EH (cell line): ENCODE results near the gene ZBTB7C.

Experiments
- DNase-seq: peaks from one replicate; pipeline ENCODE4 v3.0.0-alpha.2; 2015; ENCODE audit warnings: low read depth

The ZBTB7C gene

DNA sequence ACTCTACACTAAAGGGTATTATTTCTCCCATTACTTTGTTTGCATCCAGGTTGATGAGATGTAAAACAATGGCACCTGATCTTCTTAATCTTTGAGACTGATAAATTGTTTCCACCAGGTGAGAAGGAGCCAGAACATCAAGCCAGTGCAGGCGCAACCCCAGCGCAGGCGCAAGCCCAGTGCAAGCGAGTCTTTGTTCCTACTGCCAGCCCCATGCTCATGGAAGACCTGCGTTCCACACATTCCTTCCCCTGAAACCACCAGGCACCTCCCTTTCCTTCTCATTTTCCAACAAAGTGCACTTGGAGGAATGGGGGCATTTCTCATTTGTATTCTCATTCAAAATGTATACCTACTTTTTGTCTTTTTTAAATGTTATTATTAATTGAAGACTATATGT lies 290.0 kb downstream of the ZBTB7C start:
- DNase-seq: no peak

DNA sequence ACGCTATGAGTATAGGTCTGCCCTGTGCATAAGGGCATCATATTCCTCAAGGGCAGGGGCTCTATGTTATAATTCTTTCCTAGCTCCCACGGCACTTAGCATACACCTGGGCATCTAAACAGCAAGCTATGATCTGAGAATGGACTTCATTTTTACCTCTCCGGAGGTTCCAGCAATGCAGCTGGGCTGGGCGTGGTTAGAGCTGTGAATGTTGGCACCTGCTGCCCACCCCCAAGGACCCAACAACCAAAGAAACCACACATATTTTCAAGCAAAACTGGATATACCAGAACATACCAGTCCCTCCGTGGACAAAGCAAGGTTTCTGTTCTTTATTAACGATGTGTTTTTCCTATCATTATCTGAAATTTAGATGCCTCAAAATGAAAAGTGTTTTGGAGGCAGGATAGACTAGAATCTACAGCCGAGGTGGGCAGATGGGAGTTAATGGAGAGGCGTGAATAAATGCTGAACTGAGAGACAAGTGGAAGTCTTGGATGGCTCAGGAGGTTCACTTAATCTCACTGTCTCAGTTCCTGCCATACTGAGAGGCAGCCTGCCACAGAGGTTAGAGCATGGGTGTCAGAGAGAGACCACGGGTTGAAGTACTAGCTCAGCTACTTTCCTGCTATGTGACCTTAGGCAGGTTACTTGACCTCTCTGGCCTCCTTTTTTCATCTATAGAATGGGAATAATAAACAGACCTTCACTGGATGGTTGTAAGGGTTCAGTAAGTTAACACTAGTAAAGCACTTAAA lies 292.1 kb downstream of the ZBTB7C start:
- no peak for DNase-seq

DNA sequence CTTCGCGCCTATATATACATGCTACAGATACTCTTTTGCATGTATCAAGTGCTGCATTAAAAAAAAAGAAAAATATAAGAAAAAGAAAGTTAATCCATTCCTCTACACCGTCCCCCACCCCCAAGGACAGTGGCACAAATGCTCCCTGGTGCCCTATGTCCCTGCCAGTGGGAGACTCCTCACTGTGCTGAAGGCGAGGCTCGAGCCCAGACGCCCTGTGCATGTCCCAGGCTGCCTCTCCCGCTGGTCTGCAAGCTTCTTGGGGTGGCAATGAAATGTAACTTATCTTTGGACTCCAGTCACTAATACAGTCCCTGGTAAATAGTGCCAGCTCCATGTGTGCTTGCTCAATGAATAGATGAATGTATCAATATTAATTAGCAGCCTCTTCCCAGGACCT lies 293.2 kb downstream of the ZBTB7C start:
- no peak for DNase-seq

DNA sequence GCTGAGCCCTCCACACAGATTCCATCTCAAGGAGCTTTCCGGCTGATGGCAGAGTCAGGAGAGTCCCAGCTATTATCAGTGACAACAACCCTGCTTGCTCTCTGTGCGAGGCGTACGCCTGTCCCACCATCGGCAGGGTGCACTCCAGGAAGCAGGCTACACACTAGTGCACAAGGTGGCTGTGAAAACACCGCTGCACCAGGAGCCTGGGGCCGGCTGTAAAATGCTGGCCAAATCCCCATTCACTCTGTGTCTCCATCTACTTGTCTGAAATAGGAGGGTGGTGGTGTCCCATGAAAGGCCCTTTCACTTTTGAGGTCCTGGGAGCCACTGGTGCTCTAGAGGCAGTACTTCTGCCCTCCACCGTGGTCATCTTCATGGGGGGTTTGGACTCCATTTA lies 295.5 kb downstream of the ZBTB7C start:
- DNase-seq: no peak

DNA sequence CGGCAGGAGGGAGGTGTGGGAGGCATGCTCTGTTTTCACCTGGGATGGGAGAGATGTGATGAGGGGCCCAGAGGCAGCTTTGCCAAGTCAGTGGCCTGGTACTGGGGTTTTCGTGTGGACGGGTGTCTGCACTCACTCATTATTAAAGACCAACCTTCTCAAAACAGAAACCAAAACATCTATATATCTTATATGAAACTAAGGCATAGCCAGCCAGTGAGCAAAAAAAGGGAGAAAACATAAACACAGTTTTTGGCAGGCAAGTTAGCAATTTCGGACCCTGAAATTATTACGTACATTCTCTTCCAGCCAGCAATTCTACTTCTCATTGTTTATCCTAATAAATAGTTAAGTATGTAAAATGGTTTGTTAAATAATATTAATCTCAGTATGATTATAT lies 297.6 kb downstream of the ZBTB7C start:
- DNase-seq: no peak

DNA sequence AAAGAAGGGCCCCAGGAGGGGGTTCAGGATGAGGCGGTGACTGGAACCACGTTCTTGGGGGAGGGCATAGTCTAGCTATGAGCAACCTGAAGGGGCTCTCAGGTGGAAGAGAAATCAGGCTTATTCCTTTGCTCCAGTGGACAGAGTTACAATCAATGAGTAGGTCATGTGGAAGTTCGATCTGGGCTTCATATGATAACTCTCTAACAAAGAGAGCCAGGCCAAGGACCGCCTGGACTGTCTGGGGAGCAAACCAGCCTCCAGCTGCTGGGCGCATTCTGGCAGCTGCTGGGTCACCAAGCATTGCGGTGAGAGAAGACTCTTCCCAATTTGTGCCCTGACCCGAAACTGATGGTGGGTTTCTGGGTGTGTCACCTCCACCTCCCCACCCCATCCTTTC lies 298.4 kb downstream of the ZBTB7C start:
- DNase-seq: no peak

DNA sequence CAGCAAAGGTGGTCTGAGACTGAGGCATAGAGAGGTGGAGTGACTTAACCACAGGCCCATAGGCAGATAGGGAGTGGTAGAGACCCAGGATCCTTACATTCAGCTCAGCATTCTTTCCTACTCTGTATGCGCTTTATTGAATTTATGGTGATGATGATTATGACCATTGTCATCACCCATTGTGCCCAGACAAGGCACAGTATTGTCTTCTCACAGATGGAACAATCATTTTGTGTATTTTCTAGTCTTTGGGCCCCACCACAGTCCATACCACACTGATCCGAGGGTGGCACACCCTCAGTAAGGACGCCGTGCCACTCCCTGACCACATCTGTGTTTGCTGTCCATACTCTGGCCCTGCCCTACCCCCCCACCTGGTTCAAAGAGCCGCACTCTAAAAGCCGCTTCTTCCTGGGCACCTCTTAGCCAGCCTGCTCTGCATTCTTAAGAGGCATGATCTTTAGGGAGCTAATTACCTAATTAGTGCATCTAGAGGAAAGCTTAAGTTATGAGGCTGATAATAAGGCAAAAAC lies 299.2 kb downstream of the ZBTB7C start:
- no peak for DNase-seq

DNA sequence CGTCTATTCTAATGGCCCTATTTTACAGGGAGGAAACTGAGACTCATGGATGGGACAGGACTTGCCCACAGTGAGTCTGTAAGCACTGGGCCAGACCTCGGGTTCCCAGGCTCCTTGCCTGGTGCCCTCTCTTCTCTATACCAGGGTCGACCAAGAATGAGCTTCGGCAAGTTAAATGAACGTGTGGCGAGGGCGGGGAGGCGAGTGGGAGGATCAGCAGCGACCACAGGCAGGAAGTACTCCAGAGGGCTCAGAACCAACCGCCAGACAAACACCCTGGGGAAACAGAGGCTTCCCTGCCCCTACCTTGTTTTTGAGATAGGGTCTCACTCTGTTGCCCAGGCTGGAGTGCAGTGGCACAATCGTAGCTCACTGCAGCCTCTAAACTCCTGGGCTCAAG lies 301.0 kb downstream of the ZBTB7C start:
- DNase-seq: no peak

DNA sequence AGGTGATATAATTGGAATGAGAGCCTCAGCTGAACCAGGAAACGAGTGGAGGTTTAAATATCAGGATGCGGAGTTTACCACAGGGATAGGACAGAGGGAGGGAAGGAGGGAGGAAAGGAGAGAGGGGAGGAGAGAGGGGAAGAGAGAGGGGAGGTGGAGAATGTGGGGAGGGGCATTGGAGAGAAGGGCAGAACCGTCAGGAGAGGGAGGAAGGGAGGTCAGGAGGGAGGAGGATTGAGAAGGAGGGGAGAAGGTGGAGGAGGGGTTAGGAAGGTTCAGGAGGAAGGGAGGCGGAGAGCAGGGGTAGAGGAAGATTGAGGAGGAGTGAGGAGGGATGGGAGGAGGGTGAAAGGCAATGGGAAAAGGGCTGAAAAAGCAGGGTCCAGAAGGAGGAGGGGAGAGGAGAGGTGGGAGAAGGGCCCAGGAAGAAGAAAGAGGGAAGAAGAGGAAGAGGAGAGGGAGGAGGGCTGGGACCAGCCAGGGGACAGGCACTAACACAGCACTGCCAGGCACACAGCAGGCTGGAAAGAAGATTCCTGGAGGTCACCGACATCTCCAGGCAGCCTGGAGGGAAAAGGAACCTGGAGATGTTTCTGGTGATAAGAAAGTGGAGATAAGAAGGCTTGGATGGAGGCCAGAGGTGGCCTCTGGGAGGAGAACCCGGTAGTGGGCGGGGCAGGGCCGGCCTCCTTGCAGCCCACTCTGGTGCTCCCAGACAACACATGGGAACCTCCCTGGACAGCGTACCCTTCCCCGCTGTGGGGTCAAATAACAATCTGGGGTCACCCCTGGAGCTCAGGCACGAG lies 302.0 kb downstream of the ZBTB7C start:
- DNase-seq: no peak

DNA sequence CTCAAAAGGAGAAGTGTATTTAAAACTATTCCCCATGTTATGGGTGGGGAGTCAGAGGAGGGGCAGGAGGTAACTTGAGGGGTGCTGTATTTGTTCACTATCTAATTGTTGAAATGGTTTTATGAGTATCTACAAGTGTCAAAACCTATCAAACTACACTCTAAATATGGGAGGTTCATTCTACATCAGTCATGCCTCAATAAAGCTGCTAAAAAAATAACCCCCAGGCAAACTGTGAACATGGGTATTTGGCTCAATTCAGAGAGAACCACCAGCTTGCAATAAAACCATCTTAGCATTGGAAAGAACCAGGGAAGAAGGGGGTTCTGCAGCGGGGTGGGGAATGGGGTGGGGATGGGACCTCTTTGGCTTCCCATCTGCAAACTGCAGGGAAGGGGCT lies 302.7 kb downstream of the ZBTB7C start:
- no peak for DNase-seq

DNA sequence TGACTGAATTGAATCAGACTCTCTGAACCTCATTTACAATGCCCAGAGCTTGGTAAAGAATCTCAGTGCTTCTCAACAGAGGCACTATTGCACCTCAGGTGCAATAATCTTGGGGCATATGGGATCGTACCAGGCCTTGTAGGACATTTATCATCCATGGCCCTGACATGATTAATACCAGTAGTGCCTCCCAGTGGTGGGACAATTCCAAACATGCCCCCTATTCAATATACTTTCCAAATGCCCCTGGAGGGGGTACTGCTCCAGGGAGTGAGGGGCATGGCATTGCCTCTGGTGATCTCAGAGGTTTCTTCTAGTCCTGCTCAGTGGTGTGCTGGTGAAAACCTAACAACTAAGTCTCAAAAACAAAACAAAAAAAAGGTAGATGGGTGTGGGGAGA lies 303.9 kb downstream of the ZBTB7C start:
- no peak for DNase-seq

DNA sequence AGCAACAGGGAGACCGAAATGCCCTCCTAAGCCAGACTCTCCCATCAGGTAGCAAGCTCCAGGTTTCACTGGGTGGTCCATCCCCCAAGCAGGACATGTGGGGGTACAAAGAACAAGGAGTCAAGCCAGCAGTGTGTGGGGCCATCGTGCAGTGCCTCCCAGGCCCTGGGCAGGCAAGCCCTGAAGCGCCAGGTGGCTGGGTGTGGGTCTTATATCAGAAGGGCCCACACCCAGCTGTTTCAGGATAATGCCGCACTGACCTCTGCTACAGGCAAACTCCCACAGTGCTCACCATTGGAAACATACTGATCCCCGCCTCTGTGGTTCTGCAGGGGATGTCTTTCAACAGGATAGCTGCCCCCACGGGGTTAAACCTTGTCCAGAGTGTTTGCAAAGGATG lies 304.5 kb downstream of the ZBTB7C start:
- no peak for DNase-seq

DNA sequence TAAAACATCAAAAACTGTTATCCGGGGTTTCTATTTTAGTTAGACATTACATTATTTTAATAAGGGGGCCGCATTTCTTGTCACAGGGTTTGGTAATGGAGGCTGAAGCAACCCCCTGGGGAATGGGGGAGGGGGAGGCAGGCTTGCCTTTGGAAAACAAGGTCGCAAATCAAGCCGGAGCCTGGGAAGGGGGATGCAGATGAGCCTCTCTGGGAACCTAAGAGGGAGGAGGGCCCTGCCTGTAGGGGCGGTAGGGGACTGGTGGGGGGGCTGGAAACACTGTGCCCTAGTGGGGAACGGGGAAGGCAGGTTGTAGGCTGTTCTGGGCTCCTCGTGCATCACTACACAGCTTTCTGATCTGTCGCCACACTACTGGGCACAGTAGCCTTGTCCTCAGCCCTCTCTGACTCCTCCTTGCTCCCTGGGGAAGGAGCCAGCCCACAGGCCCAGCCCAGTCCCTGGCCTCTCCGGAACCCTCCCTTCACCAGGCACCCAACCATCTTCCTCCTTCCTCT lies 308.5 kb downstream of the ZBTB7C start:
- no peak for DNase-seq

DNA sequence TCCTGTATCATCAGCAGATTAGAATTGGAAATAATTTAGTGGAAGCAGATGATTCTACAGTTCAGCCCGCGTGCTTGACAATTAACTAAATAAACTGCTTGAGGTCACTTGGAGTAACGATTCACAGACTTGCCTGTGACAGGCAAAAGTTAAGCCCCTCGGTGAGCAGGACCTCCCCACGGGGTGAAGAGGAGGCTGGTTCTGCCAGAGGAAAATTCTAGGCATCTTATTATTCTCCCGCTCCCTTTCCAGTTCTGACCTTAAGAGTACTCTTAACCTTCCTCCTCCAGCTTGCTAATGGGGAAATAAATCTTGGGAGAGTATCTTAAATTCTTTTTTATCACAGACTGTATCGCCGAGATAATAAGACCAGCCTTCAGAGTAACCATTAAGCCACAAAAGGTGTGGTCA lies 309.0 kb downstream of the ZBTB7C start:
- DNase-seq: no peak

DNA sequence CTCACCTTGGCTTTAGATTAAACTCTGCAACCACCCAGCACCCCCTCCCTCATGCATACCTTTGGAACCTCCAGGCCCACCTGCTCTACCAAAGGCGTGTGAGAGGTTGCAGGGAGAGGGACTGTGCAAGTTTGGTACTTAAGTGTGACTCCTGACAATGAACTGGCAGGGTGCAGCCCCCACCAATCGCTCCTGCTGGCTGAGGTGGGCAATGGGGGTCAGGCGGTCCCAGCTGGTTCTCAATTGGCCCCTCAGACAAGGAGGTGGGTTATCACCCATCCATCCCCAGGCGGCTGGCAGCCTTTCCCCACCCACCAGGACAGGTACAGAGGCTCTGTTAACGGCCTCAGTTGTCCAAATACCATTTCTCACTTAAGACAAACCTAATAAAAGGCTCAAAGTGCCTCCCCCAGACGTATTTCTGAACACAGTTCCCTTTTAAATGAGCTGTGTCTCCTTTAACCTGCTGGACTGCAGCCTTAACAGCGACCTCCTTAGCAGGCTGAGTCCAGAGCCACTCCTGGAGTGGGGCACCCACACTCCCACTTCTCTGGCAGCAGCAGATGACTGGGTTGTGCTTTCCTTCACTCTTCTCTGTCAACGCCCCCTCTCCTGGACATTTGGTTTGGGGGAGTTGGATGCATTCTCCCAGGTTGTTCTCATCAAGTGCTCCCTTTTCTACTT lies 309.6 kb downstream of the ZBTB7C start:
- DNase-seq: no peak

DNA sequence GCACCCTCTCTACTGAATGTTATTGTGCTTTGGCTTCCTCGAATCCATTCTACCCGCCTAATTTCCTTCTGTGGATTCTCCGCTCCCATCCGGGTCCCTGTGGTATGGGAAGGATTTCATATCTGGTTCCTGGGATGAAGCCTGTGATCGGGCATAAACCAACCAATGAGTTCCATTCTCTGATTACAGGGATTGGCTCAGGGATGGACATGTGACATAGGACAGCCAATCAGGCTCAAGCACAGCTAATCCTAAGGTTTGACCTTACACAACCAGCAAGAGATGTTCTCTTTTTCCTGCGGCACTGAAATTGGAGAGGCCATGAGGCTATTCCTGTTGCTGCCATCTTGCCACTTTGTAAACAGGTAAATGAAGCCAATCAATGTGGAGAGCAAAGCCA lies 310.6 kb downstream of the ZBTB7C start:
- peak; percentile 3 for DNase-seq

DNA sequence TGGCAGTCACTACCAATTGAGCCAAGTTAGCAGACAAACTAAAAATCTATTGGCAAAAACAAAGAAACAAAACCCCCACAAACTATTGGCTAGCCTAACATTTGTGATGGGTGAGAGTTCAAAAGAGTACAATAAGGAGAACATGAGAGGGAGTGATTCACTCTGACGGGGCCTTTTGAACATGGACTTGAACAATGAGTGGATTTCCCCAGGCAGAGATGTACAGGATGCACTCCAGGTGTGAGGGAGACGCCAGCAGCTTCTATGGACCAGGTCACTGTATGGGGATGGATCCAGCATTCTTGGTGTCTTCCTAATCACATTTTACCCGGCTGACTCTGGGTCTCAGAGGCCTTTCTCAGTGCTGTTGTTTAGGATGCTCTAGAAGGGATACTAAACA lies 311.2 kb downstream of the ZBTB7C start:
- DNase-seq: no peak

DNA sequence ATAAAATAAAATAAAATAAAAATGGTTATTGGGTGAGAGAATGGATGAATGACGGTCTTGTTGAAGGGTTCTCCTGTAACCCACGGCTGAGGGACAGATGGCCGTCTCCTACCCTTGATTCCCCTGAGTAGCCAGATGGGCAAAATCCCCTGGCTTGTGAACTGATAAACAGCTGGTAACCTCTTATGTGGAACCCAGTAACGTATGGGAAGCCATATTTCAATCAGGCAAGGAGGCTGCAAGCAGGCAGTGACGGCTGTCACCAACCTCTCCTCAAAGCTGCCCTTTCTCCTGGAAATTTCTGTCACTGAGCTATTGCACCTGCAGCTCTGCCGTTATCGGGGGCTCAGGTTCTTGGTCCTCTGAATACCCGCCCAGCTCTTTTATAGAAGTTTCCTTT lies 313.5 kb downstream of the ZBTB7C start:
- DNase-seq: no peak

DNA sequence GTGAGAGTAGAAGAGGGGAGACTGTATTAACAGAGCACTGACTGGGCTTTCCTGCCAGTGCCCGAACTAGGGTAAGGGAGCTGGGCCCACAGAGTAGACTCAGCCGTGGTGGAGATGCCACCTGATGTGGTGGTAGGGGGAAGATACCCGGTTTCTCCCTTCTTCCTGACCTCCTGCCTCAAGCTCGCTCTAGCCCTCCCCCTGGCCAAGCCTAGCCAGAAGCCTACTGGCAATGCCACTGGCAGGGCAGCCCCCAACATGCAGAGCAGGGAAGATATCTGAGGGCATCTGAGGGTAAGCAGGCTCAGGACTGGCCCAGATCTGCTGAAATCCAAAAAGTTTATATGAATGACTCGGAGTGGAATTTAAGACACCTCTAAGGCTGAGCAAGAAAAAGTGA lies 316.1 kb downstream of the ZBTB7C start:
- no peak for DNase-seq

DNA sequence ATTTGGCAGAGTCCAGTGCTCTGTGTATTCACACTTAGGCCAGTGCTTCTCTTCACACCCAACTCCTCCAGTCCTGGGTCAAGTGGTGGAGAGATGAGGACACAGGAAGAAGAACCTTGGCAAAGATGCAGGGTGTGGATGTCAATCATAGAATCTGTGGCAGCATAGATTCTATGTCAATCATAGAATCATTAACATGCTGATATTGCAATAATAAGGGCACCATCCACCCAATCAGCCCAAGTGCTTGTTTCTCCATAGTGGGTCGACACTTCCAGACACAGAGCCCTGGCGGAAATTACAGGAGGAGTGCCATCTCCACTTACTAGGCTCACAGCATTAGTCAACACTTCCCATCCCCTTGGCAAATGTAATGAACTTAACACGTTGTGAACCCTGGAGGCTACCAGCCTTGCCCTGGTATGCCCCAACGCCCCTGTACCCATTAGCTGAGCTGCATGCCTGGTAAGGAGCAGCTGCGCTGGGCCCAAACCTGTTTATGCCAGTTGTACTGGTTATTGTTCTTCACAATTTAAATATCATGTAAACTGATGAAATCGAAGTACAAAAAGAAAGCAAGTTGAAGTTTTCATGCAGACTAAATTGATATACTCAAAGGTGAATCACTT lies 317.2 kb downstream of the ZBTB7C start:
- no peak for DNase-seq

DNA sequence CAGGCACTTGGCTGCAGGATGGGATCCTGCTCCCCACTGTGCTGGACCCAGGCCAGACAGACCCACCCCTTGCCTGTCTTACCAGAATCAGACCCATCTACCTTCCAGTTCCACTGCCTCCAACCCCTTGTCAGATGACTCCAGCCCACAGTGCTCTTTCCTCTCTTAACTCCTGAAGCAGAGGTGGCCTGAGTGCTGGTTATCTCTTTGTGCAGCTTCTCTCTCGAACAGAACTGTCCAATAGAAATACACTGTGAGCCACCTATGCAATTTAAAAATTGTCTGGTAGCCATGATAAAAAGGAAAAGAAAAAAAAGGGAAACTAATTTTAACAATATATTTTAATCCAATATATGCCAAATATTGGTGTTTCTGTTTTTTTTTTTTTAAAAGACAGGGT lies 318.5 kb downstream of the ZBTB7C start:
- DNase-seq: no peak

DNA sequence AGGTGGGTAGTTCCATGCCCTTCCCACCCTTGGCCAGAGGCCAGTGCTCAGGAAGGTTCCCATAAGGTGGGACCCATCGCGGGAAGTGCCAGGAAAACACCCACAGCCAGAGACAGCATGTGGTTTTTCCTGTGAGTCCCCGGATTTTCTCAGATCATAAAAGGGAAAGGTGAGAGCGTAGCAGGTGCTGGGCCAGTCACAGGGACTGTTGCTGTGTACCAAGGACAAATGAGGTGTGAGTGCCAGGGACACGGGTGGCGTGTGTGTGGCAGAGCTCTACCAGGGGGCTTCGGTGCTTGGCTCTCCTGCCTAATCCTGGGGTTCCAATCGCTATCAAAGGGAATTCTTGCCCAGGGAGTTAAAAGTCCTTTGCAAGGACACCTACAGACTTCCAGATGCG lies 319.2 kb downstream of the ZBTB7C start:
- DNase-seq: no peak
